HepG2 (cell line): Measurements from ENCODE around the gene CDC27. TPM values are rescaled to one million over a fixed set of nuclear protein-coding genes. Genes with fewer than 3 reads are reported as not detected.
"Not testable (repeated sequence)": the region's sequence is repeated elsewhere in the genome, so short reads cannot be mapped to it uniquely, and the experiment has no call there.

ENCODE experiments used
- ATAC-seq: fragments of 200-7000 bp; cut with Tn5 transposase; 3 replicates; pipeline ENCODE4 v1.9.1; 2020; ENCODE audit warnings: mild to moderate bottlenecking, moderate library complexity
- BruUV-seq: library from RNA; stranded (reverse); fragments of 400-500 nt; replicated peaks from 2 replicates; lab custom pipeline; 2021; lab: Mats Ljungman, UMichigan
- CTCF ChIA-PET: fragments of 300-600 bp; formaldehyde crosslinking; extraction: SDS; loops from one replicate; lab custom pipeline; 2021; ENCODE audit warnings: low total read pairs, inconsistent platforms, low intra/inter-chr PET ratio; lab: Yijun Ruan, JAX
- POLR2A ChIA-PET: fragments of 350-600 bp; sonication (Branson Sonifier 250); formaldehyde crosslinking; loops from one replicate; lab custom pipeline; 2020; ENCODE audit warnings: antibody characterized with exemption, inconsistent platforms; lab: Yijun Ruan, JAX
- DNase-seq: peaks from one replicate; pipeline ENCODE4 v3.0.0-alpha.2; 2015; ENCODE audit warnings: low spot score
- FAIRE-seq: peaks from 3 replicates; lab custom pipeline; 2011; peaks lifted over from hg19 to GRCh38; lab: Jason Lieb, UNC
- H2AFZ ChIP-seq: one replicate; pipeline ENCODE4 v1.6.1; 2011; ENCODE audit warnings: low read length, inconsistent platforms
- H3K27ac ChIP-seq: fragments of 300-600 bp; 3 replicates; pipeline ENCODE4 v1.8.0; 2011; ENCODE audit warnings: mixed run types, mild to moderate bottlenecking, mixed read lengths, low read length, inconsistent platforms; ENCODE audit not compliant: insufficient read depth; ENCODE audit errors: extremely low read length
- H3K27me3 ChIP-seq, 2 experiments: fragments of 200-600 bp in 1 of 2; 2 replicates in 1 of 2; 3 replicates in 1 of 2; pipeline versions ENCODE4 v1.6.0 to v1.8.0; 2011; ENCODE audit warnings: low read length in 2 of 2, mild to moderate bottlenecking in 2 of 2, moderate library complexity in 2 of 2, inconsistent platforms in 1 of 2; ENCODE audit not compliant: insufficient read depth in 2 of 2, control insufficient read depth in 1 of 2
- H3K36me3 ChIP-seq, 2 experiments: fragments of 200-600 bp in 1 of 2; replicated peaks in 1 of 2; 2 replicates in 1 of 2; 3 replicates in 1 of 2; pipeline versions ENCODE4 v1.5.1 to v1.8.0; 2011; ENCODE audit warnings: low read length in 2 of 2, inconsistent platforms in 1 of 2; ENCODE audit not compliant: insufficient read depth in 2 of 2, control insufficient read depth in 1 of 2
- H3K4me1 ChIP-seq: 2 replicates; pipeline ENCODE4 v1.5.1; 2012; ENCODE audit warnings: low read length, inconsistent platforms; ENCODE audit not compliant: insufficient read depth
- H3K4me2 ChIP-seq: 2 replicates; pipeline ENCODE4 v1.6.0; 2011; ENCODE audit warnings: low read depth, low read length, inconsistent platforms
- H3K4me3 ChIP-seq, 3 experiments: fragments of 200-600 bp in 1 of 3; sonication (generic), shearing (Covaris generic) in 1 of 3; replicated peaks in 1 of 3; 2 replicates each; pipeline ENCODE4 v1.5.1; 2011 to 2016; ENCODE audit warnings: low read length in 3 of 3, inconsistent platforms in 2 of 3, low read depth in 2 of 3, mild to moderate bottlenecking in 2 of 3, control low read depth in 1 of 3, mixed read lengths in 1 of 3; ENCODE audit not compliant: insufficient read depth in 1 of 3
- H3K79me2 ChIP-seq: one replicate; pipeline ENCODE4 v1.6.1; 2011; ENCODE audit warnings: low read length, inconsistent platforms; ENCODE audit not compliant: insufficient read depth
- H3K9ac ChIP-seq: 2 replicates; pipeline ENCODE4 v1.6.0; 2011; ENCODE audit warnings: mild to moderate bottlenecking, low read depth, low read length, inconsistent platforms; ENCODE audit not compliant: insufficient read depth
- H3K9me3 ChIP-seq: 2 replicates; pipeline ENCODE4 v1.5.1; 2012; ENCODE audit warnings: mild to moderate bottlenecking, low read length
- H4K20me1 ChIP-seq: 2 replicates; pipeline ENCODE4 v1.6.0; 2011; ENCODE audit warnings: inconsistent platforms, mild to moderate bottlenecking, low read length, moderate library complexity; ENCODE audit not compliant: insufficient read depth
- FOXA1 ChIP-seq, 2 experiments: fragments of 450-650 bp in 1 of 2; sonication (generic) in 1 of 2; formaldehyde crosslinking in 1 of 2; IDR thresholded peaks; 2 replicates each; pipeline versions ENCODE4 v1.4.0 to v1.6.1; 2016 to 2020; ENCODE audit warnings: missing genetic modification reagents in 1 of 2
- ZNF460 ChIP-seq: sonication (generic); formaldehyde crosslinking; IDR thresholded peaks from 2 replicates; pipeline ENCODE4 v1.5.1; 2020; ENCODE audit warnings: missing genetic modification reagents, mild to moderate bottlenecking, borderline replicate concordance
- ZNF766 ChIP-seq: sonication (generic); formaldehyde crosslinking; IDR thresholded peaks from 2 replicates; pipeline ENCODE4 v1.5.0; 2020; ENCODE audit warnings: missing genetic modification reagents, borderline replicate concordance
- WGBS: methylation state at CpG from one replicate; pipeline ENCODE4 v1.1.6; 2017; ENCODE audit warnings: low lambda C conversion rate; 5-methylcytosine and 5-hydroxymethylcytosine counted together
- in situ Hi-C: cut with HindIII; loops from 2 replicates; pipeline ENCODE4 v1.10.0; 2017; ENCODE audit warnings: low pct_unique_long_range_greater_than_20kb; ENCODE audit not compliant: extremely low pct_ligation_motif_present
- intact Hi-C: fragments of 100-400 bp; cut with micrococcal nuclease; formaldehyde crosslinking; loops from one replicate; pipeline ENCODE4 v1.10.0; 2022; ENCODE audit not compliant: unreplicated experiment
- polyA plus RNA-seq, 8 experiments: library from polyadenylated mRNA; depleted of rRNA in 3 of 8; stranded (reverse) in 7 of 8; unstranded in 1 of 8; fragments of >200 nt; fragmentation: Illumina TruSeq in 4 of 8; extraction: Trizol in 4 of 8; gene quantifications; 2 replicates each; pipeline versions ENCODE4 v1.2.1 to v1.2.3, GENCODE V29; 2011 to 2016; ENCODE audit warnings: low read depth in 4 of 8, missing spikeins in 1 of 8, mixed read lengths in 1 of 8; ENCODE audit not compliant: insufficient read depth in 1 of 8
- total RNA-seq, 5 experiments: library from RNA; depleted of rRNA; stranded (reverse); fragments of >200 nt; fragmentation: Illumina TruSeq; extraction: Trizol; gene quantifications; 2 replicates each; pipeline ENCODE4 v1.2.3, GENCODE V29; 2016; ENCODE audit warnings: low read depth in 1 of 5
- TF ChIP-seq, protein P1 (sequence below): sonication (generic); formaldehyde crosslinking; IDR thresholded peaks from 2 replicates; pipeline ENCODE4 v1.4.0; 2020; ENCODE audit warnings: mild to moderate bottlenecking, missing genetic modification reagents

Gene CDC27
- total and polyA plus RNA-seq, 2 of the 13 experiments (the other 11 are each of a cell fraction or from before 2014, with no cell fraction given) = 80.7 to 102 TPM

- no peak for TF ChIP-seq ZNF766
- TF ChIP-seq, protein P1, sequence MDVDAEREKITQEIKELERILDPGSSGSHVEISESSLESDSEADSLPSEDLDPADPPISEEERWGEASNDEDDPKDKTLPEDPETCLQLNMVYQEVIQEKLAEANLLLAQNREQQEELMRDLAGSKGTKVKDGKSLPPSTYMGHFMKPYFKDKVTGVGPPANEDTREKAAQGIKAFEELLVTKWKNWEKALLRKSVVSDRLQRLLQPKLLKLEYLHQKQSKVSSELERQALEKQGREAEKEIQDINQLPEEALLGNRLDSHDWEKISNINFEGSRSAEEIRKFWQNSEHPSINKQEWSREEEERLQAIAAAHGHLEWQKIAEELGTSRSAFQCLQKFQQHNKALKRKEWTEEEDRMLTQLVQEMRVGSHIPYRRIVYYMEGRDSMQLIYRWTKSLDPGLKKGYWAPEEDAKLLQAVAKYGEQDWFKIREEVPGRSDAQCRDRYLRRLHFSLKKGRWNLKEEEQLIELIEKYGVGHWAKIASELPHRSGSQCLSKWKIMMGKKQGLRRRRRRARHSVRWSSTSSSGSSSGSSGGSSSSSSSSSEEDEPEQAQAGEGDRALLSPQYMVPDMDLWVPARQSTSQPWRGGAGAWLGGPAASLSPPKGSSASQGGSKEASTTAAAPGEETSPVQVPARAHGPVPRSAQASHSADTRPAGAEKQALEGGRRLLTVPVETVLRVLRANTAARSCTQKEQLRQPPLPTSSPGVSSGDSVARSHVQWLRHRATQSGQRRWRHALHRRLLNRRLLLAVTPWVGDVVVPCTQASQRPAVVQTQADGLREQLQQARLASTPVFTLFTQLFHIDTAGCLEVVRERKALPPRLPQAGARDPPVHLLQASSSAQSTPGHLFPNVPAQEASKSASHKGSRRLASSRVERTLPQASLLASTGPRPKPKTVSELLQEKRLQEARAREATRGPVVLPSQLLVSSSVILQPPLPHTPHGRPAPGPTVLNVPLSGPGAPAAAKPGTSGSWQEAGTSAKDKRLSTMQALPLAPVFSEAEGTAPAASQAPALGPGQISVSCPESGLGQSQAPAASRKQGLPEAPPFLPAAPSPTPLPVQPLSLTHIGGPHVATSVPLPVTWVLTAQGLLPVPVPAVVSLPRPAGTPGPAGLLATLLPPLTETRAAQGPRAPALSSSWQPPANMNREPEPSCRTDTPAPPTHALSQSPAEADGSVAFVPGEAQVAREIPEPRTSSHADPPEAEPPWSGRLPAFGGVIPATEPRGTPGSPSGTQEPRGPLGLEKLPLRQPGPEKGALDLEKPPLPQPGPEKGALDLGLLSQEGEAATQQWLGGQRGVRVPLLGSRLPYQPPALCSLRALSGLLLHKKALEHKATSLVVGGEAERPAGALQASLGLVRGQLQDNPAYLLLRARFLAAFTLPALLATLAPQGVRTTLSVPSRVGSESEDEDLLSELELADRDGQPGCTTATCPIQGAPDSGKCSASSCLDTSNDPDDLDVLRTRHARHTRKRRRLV = 0 out of 2 replicates have a peak, but pooled peaks have one; percentile 38
- FAIRE-seq (no peak), DNase-seq (no peak), ATAC-seq (no peak)
- Histone ChIP-seq H4K20me1 (peaks cover 19% of the 10 kb centered on the region), H3K79me2 (peaks cover 80% of the 10 kb centered on the region), H3K9ac (no peak overlapping the region), H3K4me3 (no peak overlapping the region), H3K4me2 (no peak overlapping the region), H3K27ac (no peak overlapping the region), H3K27me3 (no peaks in the 10 kb centered on the region), H2AFZ (no peak overlapping the region), H3K4me1 (peaks cover 24% of the 10 kb centered on the region), H3K36me3 (peaks cover 6 to 76% of the 10 kb centered on the region in 2 experiments), H3K9me3 (no peaks in the 10 kb centered on the region)
- CTCF ChIA-PET = no interaction called here
- no TSS peak for BruUV-seq
- intact Hi-C loops = no loop called here
- WGBS = 97% methylated on average over 2 of the region's 2 CpGs
- POLR2A ChIA-PET = no interaction called here
- in situ Hi-C loops = no loop called here
Measured at GRCh38 chr17:47176389-47176826, 12.7 kb downstream of the CDC27 start.

- peaks cover 17% of the 10 kb centered on the region for H4K20me1 ChIP-seq
- H3K4me2 ChIP-seq; in situ Hi-C loops; H3K27me3 ChIP-seq; DNase-seq; H3K9me3 ChIP-seq; H2AFZ ChIP-seq; FAIRE-seq; BruUV-seq; POLR2A ChIA-PET; H3K27ac ChIP-seq; H3K4me3 ChIP-seq; ATAC-seq; intact Hi-C loops; CTCF ChIA-PET; H3K9ac ChIP-seq; H3K4me1 ChIP-seq; TF ChIP-seq FOXA1 (CRISPR knock-in tag; IDR thresholded peaks at IDR 0.05): not testable (repeated sequence)
- WGBS = 96% methylated on average over 8 of the region's 8 CpGs
- H3K79me2 ChIP-seq = peaks cover 73% of the 10 kb centered on the region
- TF ChIP-seq ZNF460 (CRISPR knock-in tag) = peak; percentile 35; the same call in 1 of the 2 replicates
- 0 out of 2 replicates have a peak, but pooled peaks have one; percentile 5 for TF ChIP-seq FOXA1 (IDR thresholded peaks at IDR 0.05)
- peaks cover 5 to 80% of the 10 kb centered on the region in 2 experiments for H3K36me3 ChIP-seq
Measured at GRCh38 chr17:47174823-47175222, 14.3 kb downstream of the CDC27 start.
